ENCODE data around the gene MECP2.

MECP2 gene

GRCh38 chrX:154013614-154014360, 83.7 kb downstream of the MECP2 start:
- peak; percentile 93 for TF ChIP-seq CTCF (conservative IDR thresholded peaks at IDR 0.05; ENCODE audit: low read depth, low read length)
- H3K4me3 ChIP-seq (ENCODE audit: low read length), result no peak overlapping the region
- no peak for DNase-seq (ENCODE audit: low read depth)

GRCh38 chrX:154013001-154013421, 84.5 kb downstream of the MECP2 start:
- no peak overlapping the region for H3K4me3 ChIP-seq (ENCODE audit: low read length)
- DNase-seq (ENCODE audit: low read depth), result no peak
- TF ChIP-seq CTCF (conservative IDR thresholded peaks at IDR 0.05; ENCODE audit: low read depth, low read length), result no peak

GRCh38 chrX:154012336-154012991, 85.1 kb downstream of the MECP2 start:
- H3K4me3 ChIP-seq (ENCODE audit: low read length), result no peak overlapping the region
- no peak for TF ChIP-seq CTCF (conservative IDR thresholded peaks at IDR 0.05; ENCODE audit: low read depth, low read length)
- peak; percentile 63 for DNase-seq (ENCODE audit: low read depth)

GRCh38 chrX:154011376-154012335, 85.9 kb downstream of the MECP2 start:
- no peak for TF ChIP-seq CTCF (conservative IDR thresholded peaks at IDR 0.05; ENCODE audit: low read depth, low read length)

GRCh38 chrX:154010330-154011087, 87.0 kb downstream of the MECP2 start:
- no peak for TF ChIP-seq CTCF (conservative IDR thresholded peaks at IDR 0.05; ENCODE audit: low read depth, low read length)
- no peak for DNase-seq (ENCODE audit: low read depth)
- H3K4me3 ChIP-seq (ENCODE audit: low read length), result no peak overlapping the region

More at GRCh38 chrX:154011376-154012335, 85.9 kb downstream of the MECP2 start:
- no peak overlapping the region for H3K4me3 ChIP-seq (ENCODE audit: low read length)
- DNase-seq (ENCODE audit: low read depth), result no peak

- H3K4me3 ChIP-seq (ENCODE audit: low read length), result no peak overlapping the region
- DNase-seq (ENCODE audit: low read depth), result no peak
- TF ChIP-seq CTCF (conservative IDR thresholded peaks at IDR 0.05; ENCODE audit: low read depth, low read length), result no peak
These were observed 89.0 kb downstream of the MECP2 start for GRCh38 chrX:154008521-154008920.
